GM19395 (cell line): ENCODE results near the gene PRRC2A.

ENCODE experiments used
- ATAC-seq: cut with Tn5 transposase; IDR thresholded peaks from one replicate; pipeline ENCODE4 v1.9.1; 2021; ENCODE audit warnings: mild to moderate bottlenecking, moderate library complexity; ENCODE audit not compliant: unreplicated experiment

Gene PRRC2A

GRCh38 chr6:31620586-31621319, at the start of gene PRRC2A:
PRRC2A (plus strand) TSS chr6:31620715; CDS start chr6:31622790, 2,075 bp downstream.
- ATAC-seq, result peak; percentile 34

GRCh38 chr6:31572041-31572911, 48.2 kb upstream of the PRRC2A start, which contains the start of gene LTA:
LTA (plus strand) TSS chr6:31572289; CDS start chr6:31572743, 454 bp downstream.
- peak; percentile 44 for ATAC-seq

GRCh38 chr6:31573239-31574105, 47.0 kb upstream of the PRRC2A start:
- no peak for ATAC-seq

DNA sequence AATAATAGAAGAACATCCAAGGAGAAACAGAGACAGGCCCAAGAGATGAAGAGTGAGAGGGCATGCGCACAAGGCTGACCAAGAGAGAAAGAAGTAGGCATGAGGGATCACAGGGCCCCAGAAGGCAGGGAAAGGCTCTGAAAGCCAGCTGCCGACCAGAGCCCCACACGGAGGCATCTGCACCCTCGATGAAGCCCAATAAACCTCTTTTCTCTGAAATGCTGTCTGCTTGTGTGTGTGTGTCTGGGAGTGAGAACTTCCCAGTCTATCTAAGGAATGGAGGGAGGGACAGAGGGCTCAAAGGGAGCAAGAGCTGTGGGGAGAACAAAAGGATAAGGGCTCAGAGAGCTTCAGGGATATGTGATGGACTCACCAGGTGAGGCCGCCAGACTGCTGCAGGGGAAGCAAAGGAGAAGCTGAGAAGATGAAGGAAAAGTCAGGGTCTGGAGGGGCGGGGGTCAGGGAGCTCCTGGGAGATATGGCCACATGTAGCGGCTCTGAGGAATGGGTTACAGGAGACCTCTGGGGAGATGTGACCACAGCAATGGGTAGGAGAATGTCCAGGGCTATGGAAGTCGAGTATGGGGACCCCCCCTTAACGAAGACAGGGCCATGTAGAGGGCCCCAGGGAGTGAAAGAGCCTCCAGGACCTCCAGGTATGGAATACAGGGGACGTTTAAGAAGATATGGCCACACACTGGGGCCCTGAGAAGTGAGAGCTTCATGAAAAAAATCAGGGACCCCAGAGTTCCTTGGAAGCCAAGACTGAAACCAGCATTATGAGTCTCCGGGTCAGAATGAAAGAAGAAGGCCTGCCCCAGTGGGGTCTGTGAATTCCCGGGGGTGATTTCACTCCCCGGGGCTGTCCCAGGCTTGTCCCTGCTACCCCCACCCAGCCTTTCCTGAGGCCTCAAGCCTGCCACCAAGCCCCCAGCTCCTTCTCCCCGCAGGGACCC, 46.1 kb upstream of the PRRC2A start:
- ATAC-seq, result no peak

- ATAC-seq, result no peak
Observed at GRCh38 chr6:31575335-31575901, 45.1 kb upstream of the PRRC2A start, which contains the start of gene TNF. TNF (plus strand) TSS chr6:31575565; CDS start chr6:31575742, 177 bp downstream.

DNA sequence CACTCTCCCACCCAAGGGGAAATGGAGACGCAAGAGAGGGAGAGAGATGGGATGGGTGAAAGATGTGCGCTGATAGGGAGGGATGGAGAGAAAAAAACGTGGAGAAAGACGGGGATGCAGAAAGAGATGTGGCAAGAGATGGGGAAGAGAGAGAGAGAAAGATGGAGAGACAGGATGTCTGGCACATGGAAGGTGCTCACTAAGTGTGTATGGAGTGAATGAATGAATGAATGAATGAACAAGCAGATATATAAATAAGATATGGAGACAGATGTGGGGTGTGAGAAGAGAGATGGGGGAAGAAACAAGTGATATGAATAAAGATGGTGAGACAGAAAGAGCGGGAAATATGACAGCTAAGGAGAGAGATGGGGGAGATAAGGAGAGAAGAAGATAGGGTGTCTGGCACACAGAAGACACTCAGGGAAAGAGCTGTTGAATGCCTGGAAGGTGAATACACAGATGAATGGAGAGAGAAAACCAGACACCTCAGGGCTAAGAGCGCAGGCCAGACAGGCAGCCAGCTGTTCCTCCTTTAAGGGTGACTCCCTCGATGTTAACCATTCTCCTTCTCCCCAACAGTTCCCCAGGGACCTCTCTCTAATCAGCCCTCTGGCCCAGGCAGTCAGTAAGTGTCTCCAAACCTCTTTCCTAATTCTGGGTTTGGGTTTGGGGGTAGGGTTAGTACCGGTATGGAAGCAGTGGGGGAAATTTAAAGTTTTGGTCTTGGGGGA, 44.4 kb upstream of the PRRC2A start:
- no peak for ATAC-seq

- no peak for ATAC-seq
Observed at GRCh38 chr6:31576897-31577578, 43.5 kb upstream of the PRRC2A start.

GRCh38 chr6:31577579-31577966, 42.9 kb upstream of the PRRC2A start:
- ATAC-seq, result no peak

DNA sequence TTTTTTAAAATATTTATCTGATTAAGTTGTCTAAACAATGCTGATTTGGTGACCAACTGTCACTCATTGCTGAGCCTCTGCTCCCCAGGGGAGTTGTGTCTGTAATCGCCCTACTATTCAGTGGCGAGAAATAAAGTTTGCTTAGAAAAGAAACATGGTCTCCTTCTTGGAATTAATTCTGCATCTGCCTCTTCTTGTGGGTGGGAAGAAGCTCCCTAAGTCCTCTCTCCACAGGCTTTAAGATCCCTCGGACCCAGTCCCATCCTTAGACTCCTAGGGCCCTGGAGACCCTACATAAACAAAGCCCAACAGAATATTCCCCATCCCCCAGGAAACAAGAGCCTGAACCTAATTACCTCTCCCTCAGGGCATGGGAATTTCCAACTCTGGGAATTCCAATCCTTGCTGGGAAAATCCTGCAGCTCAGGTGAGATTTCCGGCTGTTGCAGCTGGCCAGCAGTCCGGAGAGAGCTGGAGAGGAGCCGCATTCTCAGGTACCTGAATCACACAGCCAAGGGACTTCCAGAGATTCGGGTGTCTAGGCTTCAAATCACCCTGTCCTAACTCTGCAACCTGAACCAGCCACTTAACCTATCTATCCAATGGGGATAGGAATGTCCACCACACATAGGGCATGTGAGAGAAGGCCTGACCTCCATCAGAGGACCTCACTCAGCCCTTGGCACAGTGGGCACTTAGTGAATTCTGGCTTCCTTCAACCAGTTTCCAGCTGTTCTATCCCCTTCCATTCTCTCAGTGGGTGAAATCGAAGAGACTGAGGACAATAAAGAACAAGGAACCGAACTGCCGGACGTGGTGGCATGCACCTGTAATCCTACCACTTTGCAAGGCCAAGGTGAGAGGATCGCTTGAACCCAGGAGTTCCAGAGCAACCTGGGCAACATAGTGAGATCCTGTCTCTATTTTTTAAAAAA, 42.1 kb upstream of the PRRC2A start:
- ATAC-seq, result no peak

DNA sequence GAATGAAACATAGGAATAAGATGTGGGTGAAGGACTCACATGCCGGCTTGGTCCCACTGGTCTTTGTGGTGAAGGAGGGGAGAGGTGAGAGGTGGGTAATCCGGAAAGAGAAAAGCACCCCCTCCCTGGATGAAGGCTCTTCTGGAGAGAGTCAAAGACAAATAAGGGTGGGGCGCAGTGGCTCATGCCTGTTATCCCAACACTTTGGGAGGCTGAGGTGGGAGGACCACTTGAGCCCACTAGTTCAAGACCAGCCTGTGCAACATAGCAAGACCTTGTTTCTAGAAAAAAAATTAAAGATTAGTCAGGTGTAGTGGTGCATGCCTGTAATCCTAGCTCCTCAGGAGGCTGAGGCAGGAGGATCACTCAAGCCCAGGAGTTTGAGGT, 41.4 kb upstream of the PRRC2A start:
- ATAC-seq, result no peak

DNA sequence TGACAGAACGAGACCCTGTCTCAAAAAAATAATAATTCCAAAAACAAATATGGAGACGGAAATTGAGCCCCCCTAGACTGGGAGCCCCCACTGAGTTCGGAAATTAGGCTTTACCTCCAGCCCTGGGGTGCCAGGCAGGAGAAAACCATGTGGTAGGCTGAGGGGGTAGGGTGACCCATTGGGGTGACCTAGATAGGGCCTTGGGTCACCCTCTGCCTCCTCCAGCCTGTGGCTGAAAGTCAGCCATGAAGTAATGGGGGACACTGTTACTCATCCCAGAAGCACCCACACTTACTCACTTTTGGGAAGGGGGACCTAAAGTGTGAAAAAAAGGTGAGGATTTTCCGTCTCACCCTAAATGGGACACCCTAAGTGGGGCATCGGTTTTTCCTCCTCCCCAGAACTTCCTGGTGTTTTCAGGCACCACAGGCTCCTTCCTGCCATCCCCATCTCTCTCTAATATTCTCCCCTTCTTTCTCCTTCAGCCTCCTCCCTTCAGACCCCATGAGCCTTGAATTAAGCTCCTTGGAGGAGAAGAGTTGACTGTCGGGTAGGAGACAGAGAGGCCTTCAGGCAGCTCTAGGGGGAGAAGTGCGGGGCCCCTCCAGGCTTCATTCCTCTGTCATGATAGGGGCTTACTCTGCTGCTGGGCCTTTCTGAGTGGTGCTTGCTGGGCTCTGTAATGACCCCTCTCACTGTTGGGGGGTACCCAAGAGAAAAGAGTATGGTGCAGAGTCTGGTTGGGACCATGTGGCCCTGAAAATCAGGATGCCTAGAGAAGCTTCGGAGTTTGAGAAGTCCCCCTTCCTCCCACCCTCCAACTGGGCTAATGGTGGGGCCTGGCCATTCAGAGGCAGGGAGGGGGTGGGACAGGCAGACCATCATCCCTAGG, 40.7 kb upstream of the PRRC2A start:
- ATAC-seq, result no peak

DNA sequence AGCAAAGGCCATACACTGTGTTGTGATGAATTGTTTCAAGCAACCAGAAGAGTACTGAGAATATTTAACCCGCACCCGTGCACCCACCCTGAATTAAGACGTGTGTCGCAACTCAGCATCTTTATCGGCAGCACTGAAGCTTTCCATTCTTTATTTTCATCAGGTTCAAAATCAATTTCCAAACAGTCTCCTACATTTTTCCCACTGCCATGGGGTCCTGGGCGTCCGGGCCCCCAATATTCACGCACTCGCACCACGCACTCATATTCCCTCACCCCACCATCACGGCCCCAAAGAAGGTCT, 40.1 kb upstream of the PRRC2A start:
- no peak for ATAC-seq

DNA sequence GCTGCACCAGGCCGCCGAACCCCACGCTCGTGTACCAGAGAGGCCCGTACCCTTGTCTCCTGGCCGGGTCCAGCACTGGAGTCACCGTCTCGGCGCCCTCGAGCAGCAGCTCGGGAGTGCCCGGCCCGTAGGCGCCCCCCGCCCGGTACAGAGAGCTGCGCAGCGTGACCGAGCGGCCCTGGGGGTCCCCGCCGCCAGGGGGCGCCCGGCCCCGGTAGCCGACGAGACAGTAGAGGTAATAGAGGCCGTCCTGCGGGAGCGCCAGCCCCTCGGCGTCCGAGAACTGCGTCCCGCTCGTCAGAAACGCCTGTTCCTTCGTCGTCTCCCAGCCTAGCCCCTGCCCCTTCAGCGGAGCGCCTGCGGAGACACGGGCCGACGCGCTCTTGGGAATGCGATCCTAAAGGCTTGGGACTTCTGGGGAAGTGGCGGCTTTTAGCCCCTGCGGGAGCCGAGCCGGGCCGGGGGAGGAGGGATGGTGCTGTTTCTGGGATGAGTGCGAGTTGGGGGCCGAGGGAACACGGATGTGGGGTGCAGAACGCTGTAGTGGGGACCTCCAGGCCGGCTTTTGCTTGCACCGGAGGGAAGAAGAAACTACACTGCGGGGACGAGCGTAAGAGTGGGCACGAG, 39.6 kb upstream of the PRRC2A start:
- peak; percentile 60 for ATAC-seq

GRCh38 chr6:31581434-31582229, 38.9 kb upstream of the PRRC2A start:
- ATAC-seq, result no peak

DNA sequence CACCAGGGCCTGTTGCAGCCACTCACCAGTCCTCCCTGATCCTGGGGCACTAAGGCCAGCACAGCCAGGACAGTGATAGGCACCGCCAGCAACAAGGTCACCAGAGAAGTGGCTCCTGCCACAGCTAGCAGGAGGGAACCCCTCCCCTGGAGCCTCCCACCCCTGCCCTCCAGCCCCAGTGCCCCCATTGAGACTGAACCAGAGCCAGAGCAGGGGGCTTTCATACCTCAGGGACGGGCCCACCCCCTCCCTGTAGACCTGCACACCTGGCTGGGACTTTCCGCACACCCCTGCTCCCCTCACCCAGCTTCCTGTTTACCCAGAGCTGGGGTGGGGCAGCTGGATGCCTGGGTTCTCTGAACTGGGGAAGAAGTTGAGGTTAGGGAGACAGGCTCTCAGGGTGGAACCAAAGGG, 38.3 kb upstream of the PRRC2A start, which contains the start of gene LTB:
TSS of gene LTB (minus strand) at position 195 of the 414 bp plus-strand sequence. CDS start at position 188, 7 bp downstream.
- no peak for ATAC-seq
